GM12891 (cell line): ENCODE data around the gene NEURL4.

ENCODE experiments used
- PAX5 ChIP-seq: IDR thresholded peaks from 2 replicates; pipeline ENCODE4 v1.6.1; 2011; ENCODE audit warnings: low read length, moderate library complexity, mild to moderate bottlenecking; ENCODE audit not compliant: insufficient read depth, severe bottlenecking
- POLR2A ChIP-seq: IDR thresholded peaks from 2 replicates; pipeline ENCODE4 v1.6.1; 2011; ENCODE audit warnings: low read depth, low read length, control low read depth
- POLR2AphosphoS5 ChIP-seq: IDR thresholded peaks from 2 replicates; pipeline ENCODE4 v1.6.1; 2011; ENCODE audit warnings: low read depth, low read length, control low read depth
- POU2F2 ChIP-seq: IDR thresholded peaks from 2 replicates; pipeline ENCODE4 v1.6.1; 2011; ENCODE audit warnings: low read depth, mild to moderate bottlenecking, control low read depth, low read length, moderate library complexity
- SPI1 ChIP-seq: IDR thresholded peaks from 2 replicates; pipeline ENCODE4 v1.6.1; 2011; ENCODE audit warnings: low read depth, low read length, control low read depth
- TAF1 ChIP-seq: IDR thresholded peaks from 2 replicates; pipeline ENCODE4 v1.6.1; 2011; ENCODE audit warnings: low read depth, low read length, control low read depth

- TF ChIP-seq POLR2A (no peak), SPI1 (no peak), TAF1 (no peak), POLR2AphosphoS5 (no peak), PAX5 (peak; percentile 45), POU2F2 (no peak)
Measured at GRCh38 chr17:7280519-7281073, 48.5 kb downstream of the NEURL4 start.
